EH (cell line): ENCODE measurements around the gene PRKG1.
"Not testable (repeated sequence)": the region's sequence is repeated elsewhere in the genome, so short reads cannot be mapped to it uniquely, and the experiment has no call there.

Source experiments
- DNase-seq: peaks from one replicate; pipeline ENCODE4 v3.0.0-alpha.2; 2015; ENCODE audit warnings: low read depth

The PRKG1 gene

DNA sequence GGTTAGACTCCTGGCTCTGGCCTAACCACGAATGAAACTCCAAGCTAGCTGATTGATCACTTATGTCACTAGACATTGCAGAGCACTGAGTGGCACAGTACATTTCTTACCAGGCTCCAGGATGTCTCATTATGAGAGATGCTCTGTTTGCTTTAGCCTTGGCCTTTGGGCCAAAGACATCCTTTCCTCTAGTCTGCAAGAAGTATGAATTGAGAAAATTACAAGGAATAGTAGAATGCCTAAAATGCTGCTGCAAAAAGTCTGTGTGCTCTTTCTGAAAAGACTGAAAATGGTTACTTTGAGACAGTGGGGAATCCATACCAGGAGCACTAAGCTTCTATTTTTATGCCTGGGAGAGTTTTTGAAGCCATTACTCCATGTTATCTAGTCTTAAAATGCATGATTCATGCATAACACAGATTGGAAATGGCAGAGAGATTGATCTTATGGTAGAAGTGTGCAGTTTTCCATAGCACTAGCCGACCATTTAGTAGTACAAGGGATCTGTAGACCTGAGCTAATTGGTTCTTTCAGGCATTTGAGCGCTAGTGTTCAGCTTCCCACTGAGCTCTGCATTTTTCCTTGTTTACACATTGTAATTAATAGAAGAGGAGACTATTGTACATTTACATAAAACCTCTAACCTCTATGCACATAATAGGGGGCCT is 303.8 kb downstream of the PRKG1 start:
- peak; percentile 23 for DNase-seq

DNA sequence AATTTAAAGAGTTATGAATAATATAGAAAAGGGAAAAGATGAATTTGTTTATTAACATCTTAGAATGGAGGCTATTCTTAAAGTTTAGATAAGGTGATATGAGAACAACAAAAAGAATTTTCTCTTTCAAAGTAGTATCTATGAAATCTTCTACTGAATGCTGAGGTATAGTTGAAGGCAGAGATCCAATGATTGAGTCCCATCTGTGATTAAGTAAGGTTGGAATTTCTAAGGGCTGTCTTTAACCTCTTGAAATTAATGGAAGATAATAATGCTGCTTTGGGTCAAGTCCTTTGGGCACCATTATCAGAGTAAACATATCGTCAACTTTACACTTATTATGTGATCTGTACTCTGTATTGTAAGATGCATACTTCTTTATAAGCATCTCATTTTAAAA is 307.9 kb downstream of the PRKG1 start:
- DNase-seq, result peak; percentile 33

DNA sequence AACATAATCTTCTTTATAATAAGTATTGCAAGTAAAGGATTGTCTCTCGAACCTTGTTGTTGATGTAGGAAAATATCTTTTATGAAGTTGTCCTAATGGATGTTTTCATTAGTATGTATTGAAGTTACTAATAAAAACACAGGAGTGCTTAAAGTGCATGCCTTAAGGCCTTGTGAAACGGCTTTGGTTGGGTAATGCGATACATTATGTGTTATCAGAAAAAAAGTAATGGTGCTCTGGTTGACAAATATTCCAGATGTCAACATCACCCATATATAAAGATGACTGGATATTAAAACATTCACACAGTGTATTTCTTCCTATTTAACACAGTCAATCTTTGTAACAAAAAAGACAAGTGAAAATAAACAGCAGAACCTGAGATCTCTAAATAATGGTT is 310.7 kb downstream of the PRKG1 start:
- no peak for DNase-seq

DNA sequence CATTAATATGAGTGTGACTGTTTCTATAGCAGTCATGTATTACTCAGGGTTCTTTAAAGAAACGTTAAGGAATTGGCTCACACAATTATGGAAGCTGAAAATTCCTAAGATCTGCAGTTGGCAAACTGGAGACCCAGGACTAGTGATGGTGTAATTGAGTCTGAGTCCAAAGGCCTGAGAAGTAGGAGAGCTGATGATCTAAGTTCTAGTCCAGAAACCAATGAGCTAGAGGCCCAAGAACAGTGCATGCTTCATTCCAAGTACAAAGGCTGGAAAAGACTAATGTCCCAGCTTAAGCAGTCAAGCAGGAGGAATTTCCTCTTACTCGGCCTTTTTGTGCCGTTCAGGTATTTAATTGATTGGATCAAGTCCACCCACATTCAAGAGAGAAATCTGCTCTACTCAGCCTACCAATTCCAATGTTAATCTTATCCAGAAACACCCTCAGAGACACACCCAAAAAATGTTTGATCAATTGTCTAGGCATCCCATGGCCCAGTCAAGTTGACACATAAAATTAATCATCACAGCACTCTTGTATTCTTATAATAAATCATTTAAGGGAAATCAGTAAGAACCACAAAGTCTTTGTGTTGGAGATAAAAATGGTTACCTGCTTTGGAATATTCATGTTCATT is 312.1 kb downstream of the PRKG1 start:
- DNase-seq, result peak; percentile 27

DNA sequence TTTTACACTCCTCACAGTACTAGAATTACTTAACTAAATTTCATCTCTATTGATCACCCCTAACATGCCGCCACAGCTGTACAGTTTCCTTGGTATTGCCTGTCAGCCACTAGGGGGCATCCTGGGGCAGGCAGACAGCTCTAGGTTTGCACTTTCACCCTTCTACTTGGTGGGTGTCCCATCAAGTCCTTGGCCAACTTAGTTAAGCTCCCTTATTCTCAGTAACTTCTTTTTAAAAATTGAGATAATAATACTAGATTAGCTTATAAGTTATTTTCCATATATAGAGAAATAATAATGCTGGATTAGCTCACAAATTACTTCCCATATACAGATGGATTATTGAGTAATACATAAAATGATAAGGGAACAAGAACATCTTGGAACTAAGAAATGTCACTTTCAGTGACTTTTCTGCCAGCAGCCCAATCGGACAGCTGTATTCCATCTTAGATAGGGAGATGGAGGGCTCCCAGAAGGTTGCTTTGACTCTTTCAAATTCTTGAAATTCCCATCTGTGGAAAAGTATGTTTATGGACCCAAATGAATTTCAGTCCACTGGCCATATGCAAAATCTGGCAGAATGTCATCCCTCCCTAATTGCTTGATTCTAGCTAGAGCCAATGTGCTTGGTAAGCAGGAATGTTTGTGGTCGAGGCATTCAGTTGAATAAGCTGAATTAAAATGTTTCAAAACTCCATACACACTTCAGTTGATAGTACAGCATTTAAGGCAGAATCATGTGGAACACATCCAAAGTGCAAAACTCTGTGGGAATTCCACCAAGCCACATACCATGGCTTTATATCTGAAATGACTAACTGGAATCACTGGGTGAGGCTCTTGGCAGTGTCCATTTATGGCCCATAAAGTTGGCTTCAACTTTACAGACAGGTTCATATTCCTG is 315.4 kb downstream of the PRKG1 start:
- DNase-seq, result peak; percentile 100

DNA sequence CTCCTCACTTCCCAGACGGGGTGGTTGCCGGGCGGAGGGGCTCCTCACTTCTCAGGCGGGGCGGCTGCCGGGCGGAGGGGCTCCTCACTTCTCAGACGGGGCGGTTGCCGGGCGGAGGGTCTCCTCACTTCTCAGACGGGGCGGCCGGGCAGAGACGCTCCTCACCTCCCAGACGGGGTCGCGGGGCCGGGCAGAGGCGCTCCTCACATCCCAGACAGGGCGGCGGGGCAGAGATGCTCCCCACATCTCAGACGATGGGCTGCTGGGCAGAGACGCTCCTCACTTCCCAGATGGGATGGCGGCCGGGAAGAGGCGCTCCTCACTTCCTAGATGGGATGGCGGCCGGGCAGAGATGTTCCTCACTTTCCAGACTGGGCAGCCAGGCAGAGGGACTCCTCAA is 318.7 kb downstream of the PRKG1 start:
- DNase-seq, result not testable (repeated sequence)

DNA sequence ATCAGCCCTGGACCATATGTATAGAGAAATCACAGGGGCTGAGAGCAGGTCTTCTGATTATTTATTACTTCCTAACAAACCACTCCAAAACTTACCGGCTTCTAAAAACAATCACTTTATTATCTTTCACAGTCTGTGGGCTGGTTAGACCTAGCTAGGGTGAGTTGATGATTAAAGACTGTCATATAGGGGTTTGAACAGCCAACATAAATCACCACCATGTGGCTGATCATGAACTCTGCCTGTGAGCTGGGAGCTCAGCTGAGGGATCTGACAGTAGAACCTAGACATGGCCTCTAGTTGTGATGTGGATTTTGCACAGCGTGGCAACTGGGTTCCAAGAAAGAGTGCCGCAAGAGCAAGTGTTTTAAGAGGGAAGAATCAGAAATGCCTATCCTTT is 319.8 kb downstream of the PRKG1 start:
- DNase-seq, result no peak

DNA sequence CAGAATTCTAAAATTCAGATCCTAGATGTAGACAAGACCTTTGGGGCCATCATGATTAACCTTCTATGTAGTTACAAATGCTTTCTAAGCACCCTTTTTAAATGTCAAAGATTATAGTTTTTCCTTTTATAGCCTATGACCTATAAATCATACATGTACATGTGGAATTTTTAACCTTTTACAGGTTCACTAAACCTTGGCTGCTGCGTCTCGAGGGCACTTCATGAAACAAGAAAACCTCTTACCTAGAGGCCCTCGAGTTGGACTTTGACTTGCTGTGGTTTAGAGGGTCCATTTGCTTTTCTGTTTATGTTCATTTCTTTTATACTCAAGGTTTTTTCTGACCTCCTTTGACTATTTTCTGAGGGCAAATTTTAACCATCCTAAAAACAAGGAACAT is 323.0 kb downstream of the PRKG1 start:
- DNase-seq, result no peak

DNA sequence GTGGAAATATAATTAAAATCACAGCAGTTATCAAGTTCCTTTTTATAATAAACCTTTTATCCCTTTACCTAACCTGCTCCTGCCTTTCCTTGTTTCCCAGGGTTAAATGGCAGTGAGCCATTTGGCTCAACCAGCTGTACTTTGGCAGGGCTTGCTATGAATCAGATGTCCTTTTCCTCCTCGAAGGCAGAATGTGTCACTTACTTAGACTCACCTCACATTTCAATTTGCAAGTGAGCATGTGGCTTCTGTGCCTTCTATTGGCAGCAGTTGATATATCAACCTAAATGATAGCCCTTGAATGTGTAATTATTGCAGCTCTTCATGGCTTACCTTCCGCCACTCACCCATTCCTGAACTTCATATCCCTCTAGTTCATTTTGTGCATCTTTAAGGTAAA is 323.4 kb downstream of the PRKG1 start:
- peak; percentile 72 for DNase-seq

DNA sequence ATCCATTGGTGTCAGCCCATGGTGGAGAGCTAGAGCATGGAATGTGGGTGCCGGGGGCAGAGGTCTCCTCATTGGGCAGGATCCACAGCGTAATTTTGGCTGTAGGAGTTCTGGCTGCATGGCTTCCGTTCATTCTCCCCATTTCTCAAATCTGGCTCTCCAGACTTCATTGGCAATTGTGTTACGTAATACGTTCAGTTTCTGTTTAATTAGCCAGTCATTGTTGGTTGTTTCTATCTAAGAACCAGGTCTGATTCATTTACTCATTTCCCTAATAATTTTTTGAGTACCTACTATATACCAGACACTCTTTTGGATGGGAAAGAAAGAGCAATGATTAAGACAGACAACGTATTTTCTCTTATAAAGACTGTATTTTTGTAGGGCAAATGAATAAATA is 325.6 kb downstream of the PRKG1 start:
- DNase-seq, result no peak

DNA sequence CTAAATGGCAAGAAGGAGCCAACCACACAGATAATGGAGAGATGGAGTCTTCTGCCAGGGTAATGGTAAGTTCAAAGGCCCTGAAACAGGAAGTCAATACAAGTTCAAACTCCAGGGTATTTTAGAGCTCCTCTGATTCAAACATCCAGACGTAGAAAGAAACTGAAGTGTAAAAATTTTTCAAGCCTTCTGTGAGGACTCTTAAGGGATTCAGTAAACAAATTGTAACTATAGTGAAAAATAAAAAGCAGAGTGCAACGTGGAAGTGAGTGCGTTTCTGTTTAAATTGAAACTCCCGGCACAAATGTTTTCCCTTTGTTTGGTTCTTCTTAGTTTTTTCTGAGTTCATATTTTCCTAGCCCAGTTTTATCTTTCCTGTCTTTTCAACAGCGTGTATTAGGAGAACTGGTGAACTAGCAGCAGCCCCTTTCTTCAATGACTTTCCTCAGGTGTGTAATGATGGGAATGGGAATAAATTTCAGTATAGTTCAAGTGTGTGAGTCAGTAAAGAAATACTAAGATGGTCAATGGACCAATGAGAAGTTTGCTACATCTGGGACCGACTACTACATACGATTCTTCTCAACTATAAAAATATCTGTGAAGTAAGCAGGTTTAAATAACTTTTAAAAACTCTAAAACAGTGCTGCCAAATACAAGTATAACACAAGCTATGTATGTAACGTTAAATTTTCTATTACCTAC is 326.3 kb downstream of the PRKG1 start:
- DNase-seq, result no peak

DNA sequence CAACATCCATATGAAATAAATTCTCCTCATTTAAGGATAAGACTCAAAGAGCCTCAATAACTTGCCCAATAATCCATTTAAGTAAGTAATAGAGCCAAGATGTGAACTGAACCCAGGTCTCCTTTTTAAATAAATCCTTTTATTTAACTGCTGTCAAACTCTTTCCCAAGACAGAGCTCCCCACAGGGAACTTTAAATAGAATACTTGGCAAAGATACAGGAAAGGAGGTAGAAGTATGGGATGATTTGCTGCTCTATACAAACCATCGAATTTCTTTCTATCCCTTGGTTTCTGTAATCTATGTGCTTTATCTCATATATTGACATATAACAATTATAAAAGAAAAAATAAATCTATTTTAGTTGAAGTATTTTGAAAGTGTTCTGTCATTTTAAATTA is 329.2 kb downstream of the PRKG1 start:
- no peak for DNase-seq

DNA sequence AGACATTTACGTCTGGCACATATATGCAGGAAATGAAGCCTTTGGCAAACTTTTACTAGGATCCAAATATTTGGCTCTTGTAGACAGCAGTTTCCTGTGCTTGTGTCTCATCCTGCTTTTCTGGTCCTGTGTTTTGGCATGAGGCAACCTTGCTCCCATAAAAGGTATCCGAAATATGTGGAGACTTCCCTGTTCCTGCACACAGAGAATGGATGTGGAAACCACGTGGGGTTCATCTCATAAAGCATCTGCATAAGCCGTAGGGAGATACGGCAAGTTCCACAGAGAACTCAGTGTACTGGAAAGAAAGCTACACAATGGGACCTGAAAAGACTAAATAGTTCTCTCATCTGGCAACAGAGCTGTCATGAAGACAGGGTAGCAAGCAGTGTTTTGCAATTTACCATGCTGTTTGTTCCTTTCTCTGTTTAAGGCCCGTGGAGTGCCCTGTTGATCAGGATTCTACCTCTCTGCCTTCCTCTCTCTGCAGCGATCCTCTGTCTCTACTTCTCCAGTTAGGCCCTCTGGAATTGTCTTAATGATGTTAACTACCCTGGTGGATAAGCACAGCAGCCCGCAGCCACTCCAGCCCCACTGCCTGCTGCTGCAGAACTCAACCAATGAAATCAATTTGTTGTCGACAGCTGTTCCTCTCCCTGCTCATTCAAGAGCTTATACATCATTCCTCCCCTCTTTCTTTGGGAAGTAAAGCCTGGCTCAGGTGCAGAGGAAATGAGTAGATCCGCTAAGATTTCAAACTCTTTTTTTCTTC is 331.5 kb downstream of the PRKG1 start:
- DNase-seq, result peak; percentile 85

DNA sequence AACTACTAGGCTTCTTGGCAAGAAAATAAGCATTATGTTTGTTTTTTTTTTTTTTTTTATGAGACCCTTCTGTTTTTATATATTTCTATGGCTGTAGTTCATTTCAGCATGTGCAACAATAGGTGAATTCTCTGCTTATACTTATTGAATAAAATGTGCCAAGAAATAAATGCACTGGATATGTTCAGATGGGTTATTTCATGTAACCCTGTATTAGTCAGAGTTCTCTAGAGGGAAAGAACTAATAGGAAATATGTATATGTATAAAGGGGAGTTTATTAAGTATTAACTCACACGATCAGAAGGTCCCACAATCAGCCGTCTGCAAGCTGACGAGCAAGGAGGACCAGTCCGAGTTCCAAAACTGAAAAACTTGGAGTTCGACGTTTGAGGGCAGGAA is 332.3 kb downstream of the PRKG1 start:
- no peak for DNase-seq

DNA sequence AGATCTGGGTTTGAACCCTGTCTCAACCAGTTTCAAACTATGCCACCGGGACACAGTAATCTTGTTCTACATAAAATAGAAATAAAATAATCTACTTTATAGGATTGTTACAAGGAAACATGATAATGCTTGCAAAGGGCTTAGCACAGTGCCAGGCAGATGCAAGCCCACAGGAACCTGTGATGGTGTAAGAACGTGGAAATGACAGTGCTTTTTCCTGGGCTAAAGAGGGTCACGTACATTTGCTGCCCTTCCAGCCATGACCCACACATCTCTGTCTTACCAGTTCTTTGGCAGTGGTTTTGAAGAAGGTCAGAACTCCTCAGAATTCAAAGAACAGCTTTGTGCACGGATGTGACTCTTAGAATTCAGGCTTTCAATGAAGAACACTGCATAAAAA is 342.2 kb downstream of the PRKG1 start:
- no peak for DNase-seq

DNA sequence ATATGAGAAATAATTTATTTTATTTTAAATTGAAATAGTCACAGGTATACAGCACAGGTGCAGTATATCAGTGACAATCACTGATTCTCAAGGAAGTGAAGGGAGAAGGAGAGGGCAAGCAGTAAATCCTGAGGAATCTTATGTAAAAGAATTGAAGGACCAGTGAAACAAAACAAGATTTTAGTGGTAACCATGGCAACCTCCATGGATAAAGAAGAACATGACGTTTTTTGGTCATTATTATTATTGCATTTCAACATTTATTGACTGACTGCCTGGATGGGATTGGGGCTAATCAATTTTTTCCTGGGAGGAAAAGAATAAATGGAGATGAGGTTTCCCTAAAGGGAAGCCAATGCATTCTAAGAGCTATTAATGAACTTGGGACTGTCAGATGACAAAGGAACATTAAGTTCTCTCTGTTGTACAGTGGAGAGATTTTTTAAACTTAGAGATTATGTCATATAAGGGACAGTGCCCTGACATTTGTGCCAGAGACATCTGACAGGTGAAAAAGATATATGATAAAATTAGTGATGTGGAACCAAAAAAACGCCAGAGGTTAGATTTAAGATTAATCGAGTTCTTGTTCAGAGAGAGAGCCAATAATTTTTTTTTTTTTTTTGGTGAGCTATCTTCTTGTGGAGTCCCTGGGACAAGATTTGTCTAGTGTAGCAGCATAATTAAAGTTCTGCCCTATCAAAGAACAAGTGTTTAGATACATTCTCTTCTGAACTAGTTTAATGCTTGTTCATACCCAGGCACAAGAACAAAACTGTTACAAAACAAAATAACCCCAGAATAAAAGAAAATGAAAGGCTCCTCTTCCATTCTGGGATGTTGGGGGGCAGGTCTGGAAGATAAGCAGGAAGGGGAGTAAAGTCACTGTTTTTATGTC is 345.2 kb downstream of the PRKG1 start:
- DNase-seq, result no peak

DNA sequence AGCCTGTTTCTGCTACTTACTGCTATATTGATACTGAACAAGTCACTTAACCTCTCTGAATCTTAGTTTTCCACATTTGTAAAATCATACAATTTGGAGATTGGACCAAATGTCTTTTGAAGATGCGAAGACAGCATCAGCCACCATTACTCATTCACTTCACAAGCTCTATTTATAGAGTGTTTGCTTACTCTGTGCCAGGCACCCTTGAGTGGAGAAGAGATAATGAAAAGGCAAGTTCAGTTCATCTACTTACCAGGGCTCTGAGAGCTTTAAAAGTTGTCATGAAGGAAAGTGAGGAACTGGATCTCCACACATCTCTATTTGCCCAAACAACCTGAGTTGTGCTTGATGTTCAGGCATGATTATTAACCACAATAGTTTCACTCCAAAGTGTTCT is 347.6 kb downstream of the PRKG1 start:
- peak; percentile 26 for DNase-seq

DNA sequence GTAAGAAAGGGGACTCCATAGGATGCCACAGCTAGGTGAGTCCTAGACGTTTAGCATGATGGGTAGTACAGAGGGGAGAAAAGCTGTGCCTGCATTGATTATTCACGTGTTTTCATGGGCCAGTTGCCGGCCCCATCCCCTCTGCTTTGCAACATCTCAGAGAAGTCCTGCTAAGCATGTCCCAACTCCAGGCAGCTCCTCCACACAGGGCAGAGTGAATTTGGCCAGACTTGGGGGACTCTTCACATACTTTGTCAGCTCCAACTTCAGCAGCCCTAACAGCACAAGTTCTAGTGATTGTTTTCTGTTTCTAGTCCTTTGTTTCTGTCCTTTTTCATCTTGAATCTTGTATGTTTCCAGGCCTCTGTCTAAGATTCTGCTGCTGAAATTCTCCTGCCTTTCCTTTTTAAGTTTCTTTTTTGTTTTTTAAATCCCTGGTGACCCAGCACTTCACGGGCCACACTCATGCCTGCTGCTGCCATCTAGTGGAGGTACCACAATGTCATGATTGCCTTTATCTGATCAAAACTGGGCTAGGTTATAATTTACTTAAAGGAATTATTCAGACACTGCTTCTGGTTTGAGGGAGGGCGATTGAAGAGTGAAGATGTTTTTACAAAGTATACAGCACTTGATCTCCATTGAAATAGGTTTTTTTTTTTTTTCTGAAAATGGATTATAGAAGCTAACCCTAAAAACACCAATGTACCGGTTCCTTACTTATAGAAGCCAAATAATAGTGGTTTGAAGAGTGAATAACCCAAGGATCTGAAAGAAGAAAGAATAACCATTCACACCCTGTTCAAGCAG is 348.2 kb downstream of the PRKG1 start:
- DNase-seq, result peak; percentile 73

DNA sequence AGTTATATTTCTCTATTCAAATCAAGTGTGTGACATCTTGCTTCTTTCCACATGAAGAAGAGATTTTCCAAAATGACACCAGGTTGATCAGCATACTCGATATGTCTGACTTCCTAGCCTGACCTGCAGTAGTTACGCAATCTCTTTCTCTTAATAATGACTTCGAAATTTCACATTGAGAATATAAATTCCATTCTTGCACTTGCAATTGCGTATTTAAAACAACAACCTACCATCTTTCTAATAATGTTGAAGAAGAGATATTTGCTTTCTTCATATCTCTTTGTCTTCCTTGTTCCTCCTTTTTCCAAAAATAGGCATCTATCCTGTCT is 348.8 kb downstream of the PRKG1 start:
- DNase-seq, result no peak

DNA sequence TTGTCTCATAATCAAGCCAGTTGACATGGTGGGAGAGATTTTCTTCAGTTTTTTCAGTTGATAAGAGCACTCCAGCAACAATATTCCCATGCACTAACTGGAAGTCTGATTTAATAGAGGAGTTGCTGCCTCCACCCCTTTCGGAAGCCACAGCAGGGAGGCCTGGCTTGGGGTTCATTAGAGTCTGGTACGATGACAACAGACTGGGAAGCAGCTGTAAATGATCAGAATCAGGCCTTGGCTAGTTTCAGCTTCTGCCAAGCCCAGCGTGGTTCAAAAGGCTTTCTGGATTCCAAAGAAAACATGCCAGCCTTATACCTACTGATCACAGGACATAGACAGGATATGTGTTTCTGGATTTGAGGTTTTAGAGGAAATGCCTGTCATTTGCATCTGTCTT is 351.1 kb downstream of the PRKG1 start:
- peak; percentile 22 for DNase-seq
